Activated CD4-positive, alpha-beta T cell treated with anti-CD3 and anti-CD28 coated beads for 36 hours (primary cell): ENCODE data around the gene RANBP3. TPM values are rescaled to one million over a fixed set of nuclear protein-coding genes. Genes with fewer than 3 reads are reported as not detected.
"Not testable (repeated sequence)": the region's sequence is repeated elsewhere in the genome, so short reads cannot be mapped to it uniquely, and the experiment has no call there.

ENCODE experiments used
- ATAC-seq: fragments of 200-7000 bp; cut with Tn5 transposase; one replicate; pipeline ENCODE4 v1.10.0; 2021; ENCODE audit warnings: mild to moderate bottlenecking, moderate library complexity
- CTCF ChIA-PET: fragments of 350-600 bp; sonication (Branson Sonifier 250); formaldehyde crosslinking; loops from one replicate; lab custom pipeline; 2021; ENCODE audit warnings: antibody characterized with exemption; lab: Charles Lee
- POLR2A ChIA-PET: fragments of 350-600 bp; sonication (Branson Sonifier 250); formaldehyde crosslinking; loops from one replicate; lab custom pipeline; 2021; ENCODE audit warnings: antibody characterized with exemption, inconsistent platforms; lab: Charles Lee
- DNase-seq: peaks from one replicate; pipeline ENCODE4 v3.0.0-alpha.2; 2020
- H3K27ac Mint-ChIP-seq: one replicate; pipeline ENCODE4 v1.8.0; 2021; ENCODE audit warnings: mixed read lengths
- H3K27me3 Mint-ChIP-seq: one replicate; pipeline ENCODE4 v1.8.0; 2021; ENCODE audit warnings: mixed read lengths
- H3K36me3 Mint-ChIP-seq: one replicate; pipeline ENCODE4 v1.8.0; 2021; ENCODE audit warnings: low read depth, mixed read lengths
- H3K4me1 Mint-ChIP-seq: one replicate; pipeline ENCODE4 v1.8.0; 2021; ENCODE audit warnings: mixed read lengths
- H3K4me3 Mint-ChIP-seq: one replicate; pipeline ENCODE4 v1.8.0; 2021; ENCODE audit warnings: mild to moderate bottlenecking, moderate library complexity, mixed read lengths
- H3K9me3 Mint-ChIP-seq: one replicate; pipeline ENCODE4 v1.8.0; 2021; ENCODE audit warnings: low read depth, mixed read lengths
- intact Hi-C, 2 experiments: fragments of 100-400 bp; cut with DNase I in 1 of 2; cut with micrococcal nuclease in 1 of 2; formaldehyde crosslinking; loops; one replicate each; pipeline versions ENCODE4 v1.14.2 to v1.15.1; 2022 to 2024; cut with DNase I, micrococcal nuclease
- total RNA-seq, 2 experiments: library from RNA; stranded (reverse); gene quantifications; one replicate each; pipeline ENCODE4 v1.2.3, GENCODE V29; 2021

RANBP3 gene
- total RNA-seq, 2 experiments from 2014 or later: 85.5 to 103 TPM

DNA sequence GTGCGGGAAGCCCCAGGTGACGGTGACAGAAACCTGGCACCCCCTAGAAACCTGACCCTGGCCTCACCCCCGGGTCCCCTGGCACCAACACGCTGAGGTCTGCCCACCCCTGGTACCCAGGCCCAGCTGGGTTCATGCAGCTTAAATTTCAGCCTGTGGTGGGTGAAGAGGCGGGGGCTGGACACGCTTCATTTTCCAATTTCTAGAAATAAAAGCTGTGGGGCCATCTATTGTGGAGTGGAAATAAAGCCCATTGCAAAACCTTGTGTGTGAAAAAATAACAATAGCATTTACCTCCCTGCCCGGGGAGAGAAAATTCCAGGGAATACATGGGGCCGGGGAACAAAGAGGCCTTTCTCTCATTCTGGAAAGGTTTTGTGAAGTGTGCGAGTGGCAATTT lies 100.1 kb downstream of the RANBP3 start:
- POLR2A ChIA-PET: no interaction called here

DNA sequence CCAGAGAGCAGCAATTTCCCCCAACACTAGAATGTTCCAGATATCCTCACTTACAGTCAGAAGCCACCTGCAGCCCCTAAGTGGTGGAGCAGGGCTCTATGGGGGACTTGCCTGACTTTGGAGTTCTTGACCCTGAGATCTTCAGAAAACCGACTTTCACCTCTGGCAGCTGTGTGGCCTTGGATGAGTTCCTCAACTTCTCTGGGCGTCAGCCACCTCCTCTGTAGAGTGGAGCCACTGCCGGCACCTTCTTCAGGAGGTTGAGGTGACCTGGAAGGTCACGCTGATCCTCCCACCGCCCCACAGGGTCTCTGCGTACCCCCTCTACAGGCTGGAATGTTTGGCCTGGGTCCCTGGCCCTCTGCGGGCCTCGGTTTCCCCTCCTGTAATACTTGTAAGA lies 100.5 kb downstream of the RANBP3 start:
- POLR2A ChIA-PET: no interaction called here
- Mint-ChIP-seq H3K27me3 (peaks cover 4% of the 10 kb centered on the region), H3K36me3 (no peaks in the 10 kb centered on the region), H3K27ac (no peak overlapping the region), H3K4me3 (no peak overlapping the region), H3K4me1 (no peaks in the 10 kb centered on the region), H3K9me3 (no peaks in the 10 kb centered on the region)
- intact Hi-C loops: no loop called here
- ATAC-seq (no peak), DNase-seq (no peak)
- CTCF ChIA-PET: no interaction called here

More for the DNA sequence above, 100.1 kb downstream of the RANBP3 start:
- Mint-ChIP-seq H3K4me1 (no peaks in the 10 kb centered on the region), H3K36me3 (no peaks in the 10 kb centered on the region), H3K27me3 (peaks cover 4% of the 10 kb centered on the region), H3K27ac (no peak overlapping the region), H3K4me3 (no peak overlapping the region), H3K9me3 (no peaks in the 10 kb centered on the region)
- ATAC-seq (no peak), DNase-seq (no peak)
- intact Hi-C loops: no loop called here
- CTCF ChIA-PET: no interaction called here

DNA sequence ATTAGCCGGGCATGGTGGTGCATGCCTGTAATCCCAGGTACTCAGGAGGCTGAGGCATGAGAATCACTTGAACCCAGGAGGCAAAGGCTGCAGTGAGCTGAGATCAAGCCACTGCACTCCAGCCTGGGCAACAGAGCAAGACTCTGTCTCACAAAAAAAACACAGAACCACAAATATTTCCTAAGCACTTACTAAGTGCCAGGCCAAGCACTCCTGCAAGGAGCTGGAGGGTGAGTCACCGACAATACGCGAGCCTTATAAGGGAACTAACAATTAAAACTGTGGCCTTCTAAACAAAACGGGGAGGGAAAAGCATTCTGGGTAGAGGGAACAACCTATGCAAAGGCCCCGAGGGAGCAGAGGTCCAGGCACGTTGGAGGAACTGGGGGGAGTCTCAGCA lies 103.4 kb downstream of the RANBP3 start:
- H3K4me1 Mint-ChIP-seq, ATAC-seq, H3K9me3 Mint-ChIP-seq, H3K36me3 Mint-ChIP-seq, DNase-seq, H3K27ac Mint-ChIP-seq, POLR2A ChIA-PET, H3K4me3 Mint-ChIP-seq, H3K27me3 Mint-ChIP-seq, intact Hi-C loops: not testable (repeated sequence)
- CTCF ChIA-PET: interaction anchor here (0.6 kb wide), 1 partner anchor 73 kb away, joined by 3 read pairs; no protein-coding TSS in a partner anchor

DNA sequence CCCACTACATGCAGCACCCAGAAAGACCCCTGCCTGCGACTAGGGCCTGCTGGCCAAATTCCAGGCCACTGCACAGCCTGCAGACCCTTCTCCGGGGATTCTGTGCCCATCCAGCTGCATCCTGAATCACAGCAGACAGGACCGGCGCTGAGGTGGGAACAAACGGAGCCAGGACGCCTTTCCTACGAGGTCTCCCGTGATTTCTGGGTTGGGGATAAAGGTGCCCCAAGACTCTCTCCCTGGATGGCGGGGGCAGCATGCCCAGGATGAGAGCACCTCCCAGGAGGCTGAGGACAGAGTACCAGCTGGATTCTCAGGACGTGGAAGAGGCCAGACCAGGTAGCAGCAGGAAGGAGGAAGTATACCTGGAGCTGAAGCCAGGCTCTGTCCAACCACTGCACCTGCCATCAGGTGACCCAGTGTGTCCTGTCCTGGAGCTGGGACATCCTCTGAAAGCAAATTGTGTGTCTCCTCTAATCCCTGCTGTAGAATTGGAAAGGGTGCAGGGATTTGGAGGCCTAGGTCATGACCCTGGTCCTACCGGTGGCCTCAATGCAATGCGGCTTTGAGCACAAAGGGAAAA lies 104.2 kb downstream of the RANBP3 start:
- no peaks in the 10 kb centered on the region for H3K9me3 Mint-ChIP-seq
- ChIA-PET POLR2A (no interaction called here), CTCF (no interaction called here)
- H3K4me3 Mint-ChIP-seq: no peak overlapping the region
- DNase-seq (no peak), ATAC-seq (no peak)
- no peaks in the 10 kb centered on the region for H3K4me1 Mint-ChIP-seq
- H3K27me3 Mint-ChIP-seq: no peaks in the 10 kb centered on the region
- H3K36me3 Mint-ChIP-seq: no peaks in the 10 kb centered on the region
- H3K27ac Mint-ChIP-seq: no peak overlapping the region
- intact Hi-C loops: no loop called here

DNA sequence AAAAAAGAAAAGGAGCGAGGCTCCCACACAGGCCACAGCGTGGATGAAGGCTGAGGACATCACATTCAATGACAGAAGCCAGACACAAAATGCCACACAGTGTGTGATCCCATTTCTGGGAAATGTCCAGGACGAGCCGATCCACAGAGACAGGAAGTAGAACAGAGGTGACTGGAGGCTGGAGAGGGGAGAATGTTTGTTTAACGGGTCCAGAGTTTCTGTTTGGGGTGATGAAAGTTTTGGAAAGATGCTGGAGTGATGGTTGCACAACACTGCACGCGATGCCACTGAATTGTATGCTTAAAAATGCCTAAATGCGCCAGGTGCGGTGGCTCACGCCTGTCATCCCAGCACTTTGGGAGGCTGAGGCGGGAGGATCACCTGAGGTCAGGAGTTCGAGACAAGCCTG lies 107.0 kb downstream of the RANBP3 start:
- H3K4me1 Mint-ChIP-seq: no peaks in the 10 kb centered on the region

DNA sequence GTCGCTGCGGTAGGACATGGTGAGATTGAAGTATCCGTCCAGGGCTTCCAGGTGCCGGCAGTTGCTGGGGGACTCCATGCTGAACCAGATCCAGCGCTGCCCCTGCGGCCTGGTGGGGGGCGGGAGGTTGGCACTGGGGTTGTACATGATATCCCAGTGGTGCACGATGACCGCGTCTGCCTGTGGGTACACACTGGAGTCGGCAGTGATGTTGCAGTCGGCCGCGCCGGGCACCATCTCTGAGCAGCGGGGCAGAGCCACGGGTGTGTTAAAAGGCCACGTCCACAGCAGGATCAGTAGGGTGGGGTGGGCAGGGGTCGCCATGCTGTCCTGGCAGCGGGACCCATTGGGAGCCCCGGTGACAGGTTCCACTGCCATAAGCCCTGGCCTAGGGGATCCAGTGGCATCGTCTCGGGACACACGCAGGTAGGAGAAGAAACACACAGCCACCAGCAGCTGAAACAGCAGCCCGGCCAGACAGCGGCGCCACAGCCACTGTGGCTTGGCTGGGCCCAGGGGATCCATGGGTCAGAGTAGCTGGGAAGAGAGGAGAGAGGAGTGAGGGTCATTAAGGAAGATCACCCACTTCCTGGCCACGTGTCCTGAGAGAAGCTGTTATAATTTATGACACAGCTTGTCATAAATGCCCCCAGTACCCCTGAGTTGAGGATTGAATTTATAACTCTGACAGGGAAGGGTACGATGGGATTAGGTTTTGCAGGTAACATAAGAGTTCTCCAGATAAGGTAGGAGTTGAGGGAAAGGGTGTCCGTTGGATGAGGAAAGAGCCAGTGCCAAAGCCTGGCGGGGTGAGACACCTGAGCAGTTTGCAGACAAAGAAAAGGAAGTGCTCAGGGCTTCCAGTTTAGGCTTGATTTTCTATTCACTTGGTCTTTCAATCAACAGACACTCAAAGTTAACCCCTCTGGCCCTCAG lies 110.5 kb downstream of the RANBP3 start:
- H3K36me3 Mint-ChIP-seq: no peaks in the 10 kb centered on the region
- H3K4me3 Mint-ChIP-seq: no peak overlapping the region
- H3K4me1 Mint-ChIP-seq: no peaks in the 10 kb centered on the region
- no peaks in the 10 kb centered on the region for H3K27me3 Mint-ChIP-seq
- POLR2A ChIA-PET: no interaction called here
- no peaks in the 10 kb centered on the region for H3K9me3 Mint-ChIP-seq
- ATAC-seq (no peak), DNase-seq (no peak)
- CTCF ChIA-PET: no interaction called here
- no peak overlapping the region for H3K27ac Mint-ChIP-seq
- intact Hi-C loops: no loop called here

More for the DNA sequence above, 107.0 kb downstream of the RANBP3 start:
- no peak overlapping the region for H3K4me3 Mint-ChIP-seq
- DNase-seq: no peak
- H3K36me3 Mint-ChIP-seq: no peaks in the 10 kb centered on the region
- H3K27me3 Mint-ChIP-seq: no peaks in the 10 kb centered on the region
- intact Hi-C loops: no loop called here
- H3K27ac Mint-ChIP-seq: no peak overlapping the region
- no peak for ATAC-seq
- no peaks in the 10 kb centered on the region for H3K9me3 Mint-ChIP-seq
- CTCF ChIA-PET: no interaction called here
- POLR2A ChIA-PET: no interaction called here

Other genes starting within 250 kb of the RANBP3 start
- 1 to 10 TPM; 5.3 to 5.4 TPM for gene PRR22, start 193.4 kb downstream of the RANBP3 start, total RNA-seq
- gene DUS3L, start 187.0 kb downstream of the RANBP3 start, total RNA-seq: 10 to 100 TPM; 59.4 to 63.9 TPM
- gene NRTN, start 173.1 kb downstream of the RANBP3 start, total RNA-seq: under 1 TPM; 0.21 to 0.32 TPM
- gene FUT6, start 138.4 kb downstream of the RANBP3 start, total RNA-seq: not detected
- not detected for gene FUT3, start 126.7 kb downstream of the RANBP3 start, total RNA-seq
- under 1 TPM in 1 of 2 experiments, not detected in 1; 0.09 TPM for gene FUT5, start 107.6 kb downstream of the RANBP3 start, total RNA-seq
- gene NDUFA11, start 74.3 kb downstream of the RANBP3 start, total RNA-seq: 100 to 1,000 TPM; 175 to 213 TPM
- gene VMAC, start 73.3 kb downstream of the RANBP3 start, total RNA-seq: 1 to 10 TPM; 2.3 to 2.8 TPM
- 1 to 10 TPM; 2.2 to 2.7 TPM for gene CAPS, start 63.9 kb downstream of the RANBP3 start, total RNA-seq
- gene RFX2, start 132.4 kb upstream of the RANBP3 start, total RNA-seq: 1 to 10 TPM; 8.6 to 8.9 TPM
- gene ACSBG2, start 157.5 kb upstream of the RANBP3 start, total RNA-seq: not detected